GM12865 (cell line): ENCODE measurements around the gene LRCH3.

ENCODE experiments used
- DNase-seq: peaks from one replicate; pipeline ENCODE4 v3.0.0; 2010; ENCODE audit warnings: low read depth
- H3K4me3 ChIP-seq: 2 replicates; pipeline ENCODE4 v1.5.1; 2011; ENCODE audit warnings: mild to moderate bottlenecking, low read depth, low read length, control low read depth
- CTCF ChIP-seq: IDR thresholded peaks from 2 replicates; pipeline ENCODE4 v1.5.1; 2011; ENCODE audit warnings: low read length, control low read depth, low read depth, inconsistent platforms; ENCODE audit not compliant: insufficient read depth; ENCODE audit errors: missing control alignments

The LRCH3 gene

GRCh38 chr3:197810901-197811300 lies 19.8 kb downstream of the LRCH3 start:
- no peak overlapping the region for H3K4me3 ChIP-seq
- TF ChIP-seq CTCF, result no peak
- DNase-seq, result no peak

GRCh38 chr3:197811343-197811742 lies 20.3 kb downstream of the LRCH3 start:
- DNase-seq, result no peak
- TF ChIP-seq CTCF, result no peak
- no peak overlapping the region for H3K4me3 ChIP-seq

GRCh38 chr3:197814372-197814771 lies 23.3 kb downstream of the LRCH3 start:
- TF ChIP-seq CTCF, result no peak
- H3K4me3 ChIP-seq, result no peak overlapping the region
- DNase-seq, result no peak

- H3K4me3 ChIP-seq, result no peak overlapping the region
- no peak for TF ChIP-seq CTCF
- no peak for DNase-seq
These were observed 29.7 kb downstream of the LRCH3 start for GRCh38 chr3:197820550-197821335.

GRCh38 chr3:197829397-197830045 lies 38.5 kb downstream of the LRCH3 start:
- TF ChIP-seq CTCF, result no peak
- no peak overlapping the region for H3K4me3 ChIP-seq
- DNase-seq, result no peak

- no peak for TF ChIP-seq CTCF
- no peak for DNase-seq
- H3K4me3 ChIP-seq, result no peak overlapping the region
These were observed 39.4 kb downstream of the LRCH3 start for GRCh38 chr3:197830308-197830966.

GRCh38 chr3:197830967-197831313 lies 39.9 kb downstream of the LRCH3 start:
- H3K4me3 ChIP-seq, result no peak overlapping the region
- TF ChIP-seq CTCF, result no peak
- no peak for DNase-seq
